ENCODE measurements around the gene CD48.

DNA sequence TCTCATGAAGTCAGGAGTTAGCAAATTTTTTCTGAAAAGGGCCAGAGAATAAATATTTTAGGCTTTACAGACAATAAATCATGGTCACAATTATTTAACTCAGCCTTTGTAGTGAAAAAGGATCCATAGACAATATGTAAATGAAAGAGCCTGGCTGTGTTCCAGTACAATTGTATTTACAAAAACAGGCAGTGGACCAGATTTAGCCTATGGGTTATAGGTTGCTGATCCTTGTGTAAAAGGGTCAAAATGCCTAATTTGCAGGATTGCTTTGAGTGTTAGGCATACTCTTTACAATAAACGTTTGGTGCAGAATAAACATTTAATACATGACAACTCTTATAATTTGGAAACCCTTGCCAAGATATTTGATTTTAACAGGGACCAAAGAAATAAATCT lies 33.9 kb upstream of the CD48 start:
- TF ChIP-seq, protein P1, sequence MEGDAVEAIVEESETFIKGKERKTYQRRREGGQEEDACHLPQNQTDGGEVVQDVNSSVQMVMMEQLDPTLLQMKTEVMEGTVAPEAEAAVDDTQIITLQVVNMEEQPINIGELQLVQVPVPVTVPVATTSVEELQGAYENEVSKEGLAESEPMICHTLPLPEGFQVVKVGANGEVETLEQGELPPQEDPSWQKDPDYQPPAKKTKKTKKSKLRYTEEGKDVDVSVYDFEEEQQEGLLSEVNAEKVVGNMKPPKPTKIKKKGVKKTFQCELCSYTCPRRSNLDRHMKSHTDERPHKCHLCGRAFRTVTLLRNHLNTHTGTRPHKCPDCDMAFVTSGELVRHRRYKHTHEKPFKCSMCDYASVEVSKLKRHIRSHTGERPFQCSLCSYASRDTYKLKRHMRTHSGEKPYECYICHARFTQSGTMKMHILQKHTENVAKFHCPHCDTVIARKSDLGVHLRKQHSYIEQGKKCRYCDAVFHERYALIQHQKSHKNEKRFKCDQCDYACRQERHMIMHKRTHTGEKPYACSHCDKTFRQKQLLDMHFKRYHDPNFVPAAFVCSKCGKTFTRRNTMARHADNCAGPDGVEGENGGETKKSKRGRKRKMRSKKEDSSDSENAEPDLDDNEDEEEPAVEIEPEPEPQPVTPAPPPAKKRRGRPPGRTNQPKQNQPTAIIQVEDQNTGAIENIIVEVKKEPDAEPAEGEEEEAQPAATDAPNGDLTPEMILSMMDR (IDR thresholded peaks at IDR 0.05) = no peak
- TF ChIP-seq POLR2A (IDR thresholded peaks at IDR 0.05) = no peak
